ENCODE data around the gene PLXNA3.
A peak's percentile ranks its signal among the peaks of the same experiment; 100 is the strongest.

Gene PLXNA3

GRCh38 chrX:154458116-154458953 lies at the start of gene PLXNA3:
TSS of gene PLXNA3 (plus strand) at chrX:154458281. CDS start at chrX:154460184, 1,903 bp downstream.
- peak in 2 of 3 experiments; percentile 33 to 50 for DNase-seq (ENCODE audit: low read depth in 3 of 3)

DNA sequence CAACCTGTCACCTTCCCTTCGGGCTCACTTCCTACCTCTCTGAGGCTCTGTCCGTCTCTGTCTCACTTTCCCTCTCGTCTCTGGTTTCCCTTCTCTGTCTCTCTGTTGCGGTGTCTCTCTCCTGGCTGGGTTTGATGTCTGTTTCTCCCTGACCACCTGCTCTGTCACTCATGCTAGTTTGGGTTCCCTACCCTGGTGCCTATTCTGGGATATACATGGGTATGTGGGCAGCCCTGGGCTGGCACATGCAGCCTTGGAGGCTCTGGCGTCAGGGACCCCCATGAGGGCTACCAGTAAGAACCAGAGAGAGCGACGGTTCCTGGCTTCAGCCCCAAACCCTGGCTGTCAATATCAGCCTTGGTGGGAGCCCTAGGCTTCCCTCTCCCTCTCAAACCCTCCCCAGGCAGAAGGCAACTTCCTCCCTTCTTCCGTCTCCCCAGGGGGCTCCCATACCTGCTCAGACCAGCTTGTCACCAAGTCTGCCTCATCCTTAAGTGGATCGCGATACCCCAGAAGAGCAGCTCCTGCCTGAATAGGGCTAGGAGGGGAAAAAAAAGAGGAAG lies 49.3 kb upstream of the PLXNA3 start:
- DNase-seq (ENCODE audit: low read depth in 3 of 3), result no peak

DNA sequence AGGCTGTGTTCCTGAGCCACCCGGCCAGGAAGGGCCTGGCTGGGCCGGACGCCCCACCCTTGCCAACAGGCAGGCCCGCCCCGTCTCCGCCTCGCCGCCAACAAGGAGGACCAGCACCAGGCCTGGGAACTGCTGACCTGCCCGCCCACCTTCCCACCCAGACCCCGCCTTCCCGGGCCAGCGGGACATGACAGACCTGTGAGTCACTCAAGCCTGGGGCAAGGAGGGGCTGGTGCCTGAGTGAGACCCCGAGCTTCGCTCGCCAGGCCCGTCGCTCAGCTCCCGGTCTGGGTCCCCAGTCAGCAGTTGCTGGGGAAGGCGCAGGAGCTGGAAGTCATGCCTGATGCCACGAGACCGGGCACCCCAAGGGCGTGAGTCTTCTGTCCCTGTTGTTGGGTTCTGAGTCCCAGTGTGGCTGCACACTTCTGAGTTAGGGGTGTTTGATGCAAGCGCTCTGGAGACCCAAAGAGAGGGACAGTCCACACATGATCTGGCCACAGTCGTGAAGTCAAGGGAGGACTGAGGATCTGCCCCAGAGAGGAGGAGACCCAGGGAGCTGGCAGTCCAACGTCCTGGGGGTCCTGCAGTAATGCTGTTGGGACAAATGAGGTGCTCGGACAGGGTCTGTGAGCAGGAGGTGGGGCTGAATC lies 48.7 kb upstream of the PLXNA3 start, which contains the start of gene DNASE1L1:
TSS of gene DNASE1L1 (minus strand) at position 33 of the 650 bp plus-strand sequence. CDS start 3,686 bp downstream, outside the sequence.
- no peak for DNase-seq (ENCODE audit: low read depth in 3 of 3)

- peak in 1 of 3 experiments; percentile 65 for DNase-seq (ENCODE audit: low read depth in 3 of 3)
Measured at GRCh38 chrX:154411981-154412340, 46.1 kb upstream of the PLXNA3 start.

DNA sequence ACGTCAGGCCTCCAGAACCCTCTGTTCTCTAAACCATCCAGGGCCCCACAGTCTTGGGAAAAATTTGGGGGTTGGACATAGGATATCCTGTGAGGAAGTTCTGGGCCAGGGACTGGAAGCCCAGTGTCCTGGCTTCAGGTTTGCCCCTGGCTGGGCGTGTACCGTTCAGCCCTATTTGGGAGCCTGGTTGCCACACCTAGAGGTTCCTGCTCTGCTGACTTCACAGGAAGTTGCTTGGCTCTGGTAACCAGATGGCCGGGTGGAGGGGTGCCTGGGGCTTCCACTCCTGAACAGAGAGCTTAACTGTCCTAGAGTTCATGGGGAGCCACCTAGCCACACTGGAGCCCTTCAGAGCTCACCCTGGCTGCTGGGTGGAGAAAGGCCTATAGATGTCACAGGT lies 45.6 kb upstream of the PLXNA3 start:
- no peak for DNase-seq (ENCODE audit: low read depth in 3 of 3)

DNA sequence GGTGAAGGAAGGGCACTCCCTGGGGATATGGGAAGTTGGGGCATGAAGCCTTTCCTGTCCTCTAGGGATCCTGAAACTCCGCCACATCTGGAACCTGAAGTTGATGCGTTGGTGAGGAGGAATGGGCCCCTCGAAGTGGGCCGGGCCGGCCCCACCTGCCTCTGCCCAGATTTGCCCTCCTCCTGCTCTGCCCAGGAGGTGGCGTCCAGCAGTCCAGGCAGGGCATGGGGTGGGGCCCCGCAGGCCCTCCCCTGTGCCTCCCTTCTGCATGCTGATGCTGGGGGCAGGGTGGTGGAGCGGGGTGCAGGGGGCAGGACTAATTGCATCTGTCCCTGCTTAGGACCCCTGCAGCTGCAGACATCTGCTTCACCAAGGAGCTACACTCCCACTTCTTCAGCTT lies 44.9 kb upstream of the PLXNA3 start:
- DNase-seq (ENCODE audit: low read depth in 3 of 3), result no peak

- DNase-seq (ENCODE audit: low read depth in 3 of 3), result no peak
Measured at GRCh38 chrX:154417157-154417556, 40.9 kb upstream of the PLXNA3 start.

DNA sequence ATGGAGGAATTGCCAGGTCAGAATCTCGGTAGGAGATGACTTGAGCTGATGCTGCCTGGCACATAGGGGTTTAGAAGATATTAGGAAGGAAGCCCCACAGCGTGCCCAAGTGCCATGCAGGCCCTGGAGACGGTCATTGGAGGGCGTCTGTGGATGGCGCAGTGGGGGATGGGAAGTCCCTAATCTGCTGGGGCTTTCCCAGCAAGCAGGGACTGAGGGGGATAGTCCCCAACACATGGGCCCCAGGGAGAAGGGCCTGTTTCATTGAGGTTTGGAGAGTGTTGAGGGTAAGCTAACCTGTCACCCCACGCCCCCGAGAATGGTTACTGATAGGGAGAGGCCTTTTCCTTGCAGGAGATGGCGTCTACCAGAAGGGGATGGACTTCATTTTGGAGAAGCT lies 38.9 kb upstream of the PLXNA3 start:
- no peak for DNase-seq (ENCODE audit: low read depth in 3 of 3)

GRCh38 chrX:154419688-154420401 lies 38.2 kb upstream of the PLXNA3 start:
- no peak for DNase-seq (ENCODE audit: low read depth in 3 of 3)

DNA sequence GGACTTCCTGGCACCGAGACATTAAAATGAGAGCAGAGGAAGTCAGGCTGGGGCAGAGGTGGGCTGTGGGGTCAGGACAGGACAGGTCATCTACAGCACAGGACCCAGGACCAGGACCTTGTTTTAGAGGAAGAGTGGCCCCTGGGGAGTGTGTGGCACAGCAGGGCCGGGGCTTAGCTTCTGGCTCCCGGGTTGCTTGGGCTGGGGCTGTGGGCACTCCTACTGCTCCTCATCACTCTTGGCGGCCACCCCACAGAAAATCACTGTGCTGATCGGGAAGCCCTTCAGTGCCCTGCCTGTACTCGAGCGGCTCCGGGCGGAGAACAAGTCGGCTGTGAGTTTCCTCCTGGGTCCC lies 37.7 kb upstream of the PLXNA3 start:
- DNase-seq (ENCODE audit: low read depth in 3 of 3), result no peak

- DNase-seq (ENCODE audit: low read depth in 3 of 3), result no peak
Measured at GRCh38 chrX:154426916-154427770, 30.9 kb upstream of the PLXNA3 start.

DNA sequence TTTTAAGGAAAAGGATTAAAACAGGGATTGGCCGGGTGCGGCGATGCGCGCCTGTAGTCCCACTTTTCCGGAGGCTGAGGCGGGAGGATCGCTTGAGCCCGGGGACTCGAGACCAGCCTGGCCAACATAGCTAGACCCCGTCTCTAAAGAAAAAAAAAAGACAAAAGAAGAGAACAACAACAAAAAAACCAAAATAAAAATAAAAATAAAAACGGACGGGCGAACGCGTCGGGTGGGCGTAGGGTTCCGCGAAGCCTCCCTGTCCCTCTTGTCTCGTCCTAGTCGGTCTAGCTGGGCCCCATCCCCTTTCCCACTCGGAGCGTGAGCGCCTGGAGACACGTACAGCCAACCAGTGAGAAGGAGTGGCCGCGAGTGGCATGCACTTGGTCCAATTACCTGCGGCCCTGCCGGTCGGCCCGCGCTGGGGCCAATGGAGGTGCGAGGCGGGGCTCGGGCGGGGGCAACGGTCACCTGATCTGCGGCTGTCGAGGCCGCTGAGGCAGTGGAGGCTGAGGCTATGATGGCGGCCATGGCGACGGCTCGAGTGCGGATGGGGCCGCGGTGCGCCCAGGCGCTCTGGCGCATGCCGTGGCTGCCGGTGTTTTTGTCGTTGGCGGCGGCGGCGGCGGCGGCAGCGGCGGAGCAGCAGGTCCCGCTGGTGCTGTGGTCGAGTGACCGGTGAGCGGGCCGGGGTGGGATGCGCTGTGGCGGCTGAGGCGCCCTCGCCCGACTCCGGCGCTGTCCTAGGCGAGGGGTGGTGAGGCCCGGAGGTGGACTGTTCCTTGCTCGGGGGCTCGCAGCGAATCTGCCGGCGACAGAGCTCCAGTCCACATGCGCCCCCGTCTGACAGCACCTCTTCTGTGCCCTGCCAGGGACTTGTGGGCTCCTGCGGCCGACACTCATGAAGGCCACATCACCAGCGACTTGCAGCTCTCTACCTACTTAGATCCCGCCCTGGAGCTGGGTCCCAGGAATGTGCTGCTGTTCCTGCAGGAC lies 29.6 kb upstream of the PLXNA3 start, which contains the start of gene ATP6AP1:
TSS of gene ATP6AP1 (plus strand) at position 502 of the 996 bp plus-strand sequence. CDS start at position 518, 16 bp downstream.
- peak; percentile 69 to 89 (median 73) for DNase-seq (ENCODE audit: low read depth in 3 of 3)

DNA sequence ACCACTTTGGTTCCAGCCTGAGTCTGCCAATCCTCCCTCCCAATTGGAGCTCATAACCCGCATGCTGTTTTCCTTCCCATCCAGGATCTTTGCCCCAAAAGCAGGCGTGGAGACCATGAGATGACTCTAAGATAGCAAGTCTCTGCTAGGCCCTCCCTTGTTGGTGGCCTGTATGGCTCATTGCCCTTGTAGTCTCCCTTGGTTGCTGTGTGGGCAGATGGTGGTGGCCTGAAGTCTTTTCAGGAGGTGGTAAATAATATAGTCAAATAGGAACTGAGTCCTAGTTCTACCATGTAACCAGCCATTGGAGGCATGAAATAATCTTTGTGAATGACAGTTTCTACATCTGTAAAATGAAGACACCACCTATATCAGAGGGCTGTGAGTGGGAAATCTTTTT lies 28.4 kb upstream of the PLXNA3 start:
- DNase-seq (ENCODE audit: low read depth in 3 of 3), result no peak

DNA sequence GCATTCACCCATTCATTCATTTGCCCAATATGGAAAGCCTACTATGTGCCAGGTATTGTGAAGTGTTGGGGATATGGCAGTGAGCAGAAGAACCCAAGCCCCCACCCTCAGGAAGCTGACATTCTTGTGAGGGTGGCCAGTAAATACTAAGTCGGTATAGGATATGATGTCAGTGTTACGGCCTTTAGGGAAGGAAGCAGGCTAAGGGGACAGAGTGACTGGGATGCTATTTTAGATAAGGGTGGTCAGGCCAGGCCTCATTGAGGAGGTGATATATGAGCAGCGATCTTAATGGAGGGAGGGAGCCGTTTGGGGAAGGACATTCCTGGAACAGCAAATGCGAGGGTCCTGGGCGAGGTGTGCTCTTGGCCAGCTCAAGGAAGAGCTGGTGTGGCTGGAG lies 27.6 kb upstream of the PLXNA3 start:
- no peak for DNase-seq (ENCODE audit: low read depth in 3 of 3)

DNA sequence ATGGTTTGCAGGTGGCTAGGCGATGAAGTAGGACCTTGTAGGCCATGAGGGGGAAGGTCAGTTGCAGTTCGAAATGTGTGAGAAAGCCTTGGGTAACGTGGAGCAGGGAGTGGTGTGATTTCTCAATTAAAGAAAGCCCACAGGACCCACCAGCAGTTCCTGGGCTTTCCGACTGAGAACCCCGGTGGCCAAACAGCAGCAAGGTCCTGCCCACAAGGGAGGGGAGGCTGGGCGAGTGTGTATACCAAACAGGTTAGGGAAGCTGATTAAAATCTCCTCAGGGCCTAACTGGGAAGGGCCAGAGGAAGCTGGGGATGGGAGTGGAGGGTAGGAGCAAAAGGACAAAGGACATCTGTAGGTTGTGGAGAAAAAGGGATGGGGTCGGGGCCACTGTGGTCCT lies 27.2 kb upstream of the PLXNA3 start:
- no peak for DNase-seq (ENCODE audit: low read depth in 3 of 3)

DNA sequence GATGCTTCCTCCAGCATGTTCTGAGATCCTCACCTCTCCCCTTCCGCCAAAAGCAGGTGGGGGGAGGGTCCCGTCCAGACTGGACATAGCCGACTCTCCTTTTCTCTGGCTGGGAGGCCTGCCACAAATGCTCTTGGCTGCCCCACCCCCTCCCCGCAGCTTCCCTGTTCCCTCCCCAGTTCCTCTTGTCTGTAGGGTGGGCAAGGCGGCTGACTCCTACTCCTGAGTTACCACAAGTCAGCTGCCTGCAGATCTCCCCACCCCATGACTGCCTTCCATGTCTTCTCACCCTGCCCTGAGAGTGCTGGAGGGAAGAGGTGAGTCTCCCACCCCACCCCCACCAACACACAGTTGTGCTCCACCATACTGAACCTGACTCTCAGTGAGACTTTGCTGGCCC lies 26.7 kb upstream of the PLXNA3 start:
- no peak for DNase-seq (ENCODE audit: low read depth in 3 of 3)

DNA sequence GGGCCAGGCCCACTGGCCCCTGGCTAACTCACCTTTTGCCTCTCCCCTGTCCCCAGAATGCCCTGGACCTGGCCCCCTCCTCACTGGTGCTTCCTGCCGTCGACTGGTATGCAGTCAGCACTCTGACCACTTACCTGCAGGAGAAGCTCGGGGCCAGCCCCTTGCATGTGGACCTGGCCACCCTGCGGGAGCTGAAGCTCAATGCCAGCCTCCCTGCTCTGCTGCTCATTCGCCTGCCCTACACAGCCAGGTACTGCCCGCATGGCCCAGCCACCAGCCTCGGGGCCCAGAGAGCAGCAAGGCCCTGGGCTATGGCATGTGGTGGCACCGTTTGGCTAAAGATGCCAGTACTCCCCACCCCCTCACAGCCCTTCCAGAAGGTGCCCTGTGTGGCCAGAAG lies 25.9 kb upstream of the PLXNA3 start:
- DNase-seq (ENCODE audit: low read depth in 3 of 3), result no peak

DNA sequence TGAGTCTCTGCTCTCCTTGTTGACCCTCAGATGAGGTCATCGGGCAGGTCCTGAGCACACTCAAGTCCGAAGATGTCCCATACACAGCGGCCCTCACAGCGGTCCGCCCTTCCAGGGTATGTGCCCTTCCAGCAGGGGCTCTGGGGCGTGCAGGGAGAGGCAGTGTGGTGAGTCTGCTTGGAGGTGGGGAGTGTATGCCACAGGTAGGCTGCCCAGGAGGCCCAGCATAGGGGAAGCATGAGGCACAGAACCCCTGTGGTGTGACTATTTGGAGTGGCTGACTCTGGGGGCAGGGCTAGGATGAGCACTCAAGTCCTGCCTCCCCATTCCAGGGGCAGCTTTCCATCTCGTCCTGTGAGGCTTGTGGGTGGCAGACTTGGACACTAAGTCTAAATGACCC lies 24.5 kb upstream of the PLXNA3 start:
- no peak for DNase-seq (ENCODE audit: low read depth in 3 of 3)

GRCh38 chrX:154434394-154435168 lies 23.5 kb upstream of the PLXNA3 start:
- DNase-seq (ENCODE audit: low read depth in 3 of 3), result no peak
